ENCODE measurements around the gene MYOF. TPM values are rescaled to one million over a fixed set of nuclear protein-coding genes. Genes with fewer than 3 reads are reported as not detected.

The MYOF gene
- total RNA-seq, 4 donors from 2014 or later = 39.6 to 70.4 (median 59.2) TPM

GRCh38 chr10:93342921-93343320 lies 139.2 kb downstream of the MYOF start:
- no peak overlapping the region for H3K4me3 ChIP-seq
- H3K27ac ChIP-seq = no peak overlapping the region
- TF ChIP-seq POLR2A (IDR thresholded peaks at IDR 0.05) (no peak), CTCF (IDR thresholded peaks at IDR 0.05) (no peak), EP300 (IDR thresholded peaks at IDR 0.05) (no peak)
- H3K4me1 ChIP-seq = peaks cover 0 to 12% (median 3%) of the 10 kb centered on the region in 4 donors
- 46 to 51% methylated on average over 3 of the region's 3 CpGs for WGBS, 2 donors
- no peaks in the 10 kb centered on the region for H3K9me3 ChIP-seq
- no peaks in the 10 kb centered on the region for H3K27me3 ChIP-seq
- H3K36me3 ChIP-seq = peaks cover 0 to 80% (median 2%) of the 10 kb centered on the region in 3 donors
- DNase-seq (ENCODE audit: low spot score in 2 of 2) = no peak

GRCh38 chr10:93342366-93342765 lies 139.8 kb downstream of the MYOF start:
- Histone ChIP-seq H3K4me1 (peaks cover 0 to 12% (median 3%) of the 10 kb centered on the region in 4 donors), H3K4me3 (no peak overlapping the region), H3K9me3 (no peaks in the 10 kb centered on the region), H3K27me3 (no peaks in the 10 kb centered on the region), H3K27ac (no peak overlapping the region), H3K36me3 (peaks cover 0 to 80% (median 0%) of the 10 kb centered on the region in 3 donors)
- 79 to 86% methylated on average over 4 of the region's 4 CpGs for WGBS, 2 donors
- TF ChIP-seq POLR2A (IDR thresholded peaks at IDR 0.05) = no peak
- no peak for TF ChIP-seq EP300 (IDR thresholded peaks at IDR 0.05)
- TF ChIP-seq CTCF (IDR thresholded peaks at IDR 0.05) = no peak
- no peak for DNase-seq (ENCODE audit: low spot score in 2 of 2)

- H3K36me3 ChIP-seq = peaks cover 0 to 99% (median 3%) of the 10 kb centered on the region in 3 donors
- TF ChIP-seq EP300 (IDR thresholded peaks at IDR 0.05) (no peak), POLR2A (IDR thresholded peaks at IDR 0.05) (no peak), CTCF (IDR thresholded peaks at IDR 0.05) (no peak)
- 83 to 88% methylated on average over 5 to 7 of the region's 7 CpGs for WGBS, 2 donors
- no peaks in the 10 kb centered on the region for H3K4me1 ChIP-seq
- no peaks in the 10 kb centered on the region for H3K9me3 ChIP-seq
- H3K27ac ChIP-seq = no peak overlapping the region
- no peaks in the 10 kb centered on the region for H3K27me3 ChIP-seq
- DNase-seq (ENCODE audit: low spot score in 2 of 2) = no peak
- H3K4me3 ChIP-seq = no peak overlapping the region
Measured at GRCh38 chr10:93337309-93337721, 144.8 kb downstream of the MYOF start.

- TF ChIP-seq CTCF (IDR thresholded peaks at IDR 0.05) = no peak
- no peak for TF ChIP-seq EP300 (IDR thresholded peaks at IDR 0.05)
- TF ChIP-seq POLR2A (IDR thresholded peaks at IDR 0.05) = no peak
- Histone ChIP-seq H3K9me3 (no peaks in the 10 kb centered on the region), H3K4me3 (no peak overlapping the region), H3K27ac (no peak overlapping the region), H3K27me3 (no peaks in the 10 kb centered on the region), H3K4me1 (no peaks in the 10 kb centered on the region), H3K36me3 (peaks cover 0 to 99% (median 3%) of the 10 kb centered on the region in 3 donors)
- no peak for DNase-seq (ENCODE audit: low spot score in 2 of 2)
- WGBS, 2 donors = 97 to 98% methylated on average over 1 of the region's 1 CpG
Measured at GRCh38 chr10:93336678-93337077, 145.5 kb downstream of the MYOF start.

GRCh38 chr10:93336110-93336509 lies 146.0 kb downstream of the MYOF start:
- WGBS, 2 donors = 93 to 95% methylated on average over 6 of the region's 6 CpGs
- H3K36me3 ChIP-seq = peaks cover 0 to 99% (median 3%) of the 10 kb centered on the region in 3 donors
- no peak for TF ChIP-seq POLR2A (IDR thresholded peaks at IDR 0.05)
- TF ChIP-seq EP300 (IDR thresholded peaks at IDR 0.05) = no peak
- no peak overlapping the region for H3K27ac ChIP-seq
- H3K27me3 ChIP-seq = no peaks in the 10 kb centered on the region
- no peak overlapping the region for H3K4me3 ChIP-seq
- no peaks in the 10 kb centered on the region for H3K9me3 ChIP-seq
- H3K4me1 ChIP-seq = no peaks in the 10 kb centered on the region
- no peak for DNase-seq (ENCODE audit: low spot score in 2 of 2)

- 79 to 82% methylated on average over 9 of the region's 9 CpGs for WGBS, 2 donors
- DNase-seq (ENCODE audit: low spot score in 2 of 2) = no peak
- no peak overlapping the region for H3K27ac ChIP-seq
- no peak overlapping the region for H3K4me3 ChIP-seq
- peaks cover 0 to 99% (median 3%) of the 10 kb centered on the region in 3 donors for H3K36me3 ChIP-seq
- no peaks in the 10 kb centered on the region for H3K4me1 ChIP-seq
- no peak for TF ChIP-seq POLR2A (IDR thresholded peaks at IDR 0.05)
- no peak for TF ChIP-seq CTCF (IDR thresholded peaks at IDR 0.05)
- TF ChIP-seq EP300 (IDR thresholded peaks at IDR 0.05) = no peak
- H3K9me3 ChIP-seq = no peaks in the 10 kb centered on the region
- H3K27me3 ChIP-seq = no peaks in the 10 kb centered on the region
Measured at GRCh38 chr10:93334901-93335327, 147.2 kb downstream of the MYOF start.
